Chondrocyte (in vitro differentiated cells): Measurements from ENCODE around the gene THADA. TPM values are rescaled to one million over a fixed set of nuclear protein-coding genes. Genes with fewer than 3 reads are reported as not detected.
"Not testable (repeated sequence)": the region's sequence is repeated elsewhere in the genome, so short reads cannot be mapped to it uniquely, and the experiment has no call there.

Experiments
- DNase-seq: peaks from one replicate; pipeline ENCODE4 v3.0.0; 2021; ENCODE audit warnings: mixed read lengths, low spot score
- H3K27ac Mint-ChIP-seq: one replicate; pipeline ENCODE4 v1.8.0; 2021; ENCODE audit warnings: mild to moderate bottlenecking, moderate library complexity, mixed read lengths; ENCODE audit not compliant: unreplicated experiment
- H3K27me3 Mint-ChIP-seq: 2 replicates; pipeline ENCODE4 v1.8.0; 2021; ENCODE audit warnings: low read depth, mixed read lengths
- H3K36me3 Mint-ChIP-seq: 2 replicates; pipeline ENCODE4 v1.8.0; 2021; ENCODE audit warnings: low read depth, mixed read lengths
- H3K4me1 Mint-ChIP-seq: 2 replicates; pipeline ENCODE4 v1.8.0; 2021; ENCODE audit warnings: low read depth, mild to moderate bottlenecking, mixed read lengths
- H3K4me3 Mint-ChIP-seq: one replicate; pipeline ENCODE4 v1.8.0; 2021; ENCODE audit warnings: mild to moderate bottlenecking, moderate library complexity, mixed read lengths; ENCODE audit not compliant: unreplicated experiment
- H3K9me3 Mint-ChIP-seq: 2 replicates; pipeline ENCODE4 v1.8.0; 2021; ENCODE audit warnings: low read depth, mixed read lengths
- total RNA-seq: library from RNA; stranded (reverse); gene quantifications from 3 replicates; pipeline ENCODE4 v1.2.1, GENCODE V29; 2021
- TF ChIP-seq, protein P1 (sequence below): fragments of 200-600 bp; sonication (generic); IDR thresholded peaks from 2 replicates; pipeline ENCODE4 v1.5.0; 2021; ENCODE audit warnings: antibody characterized with exemption, mild to moderate bottlenecking, moderate library complexity

THADA gene
- total RNA-seq, 1 donor from 2014 or later = 28.4 TPM

DNA sequence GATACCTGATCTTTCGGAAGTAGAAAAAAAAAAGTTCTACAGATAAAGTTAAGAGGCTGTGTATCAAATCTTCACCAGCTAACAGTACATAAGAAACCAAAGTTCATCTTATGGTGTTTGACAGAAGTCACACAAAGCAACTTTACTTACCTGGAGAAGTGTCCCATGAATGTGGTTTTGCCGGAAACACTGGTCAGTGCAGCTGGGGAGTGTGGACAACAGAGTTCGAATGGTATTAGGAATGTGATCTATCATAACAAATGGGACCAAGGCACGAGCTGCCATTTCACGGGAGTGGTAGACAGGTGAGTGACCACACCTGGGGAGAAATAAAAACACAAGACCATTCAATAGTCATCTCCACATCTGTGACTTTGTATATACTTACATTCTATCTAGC, 198.0 kb downstream of the THADA start:
- H3K27me3 Mint-ChIP-seq = no peaks in the 10 kb centered on the region
- H3K36me3 Mint-ChIP-seq = peaks cover 16% of the 10 kb centered on the region
- H3K9me3 Mint-ChIP-seq = no peaks in the 10 kb centered on the region
- no peak overlapping the region for H3K27ac Mint-ChIP-seq
- DNase-seq = no peak
- peaks cover 52% of the 10 kb centered on the region for H3K4me1 Mint-ChIP-seq
- TF ChIP-seq, protein P1, sequence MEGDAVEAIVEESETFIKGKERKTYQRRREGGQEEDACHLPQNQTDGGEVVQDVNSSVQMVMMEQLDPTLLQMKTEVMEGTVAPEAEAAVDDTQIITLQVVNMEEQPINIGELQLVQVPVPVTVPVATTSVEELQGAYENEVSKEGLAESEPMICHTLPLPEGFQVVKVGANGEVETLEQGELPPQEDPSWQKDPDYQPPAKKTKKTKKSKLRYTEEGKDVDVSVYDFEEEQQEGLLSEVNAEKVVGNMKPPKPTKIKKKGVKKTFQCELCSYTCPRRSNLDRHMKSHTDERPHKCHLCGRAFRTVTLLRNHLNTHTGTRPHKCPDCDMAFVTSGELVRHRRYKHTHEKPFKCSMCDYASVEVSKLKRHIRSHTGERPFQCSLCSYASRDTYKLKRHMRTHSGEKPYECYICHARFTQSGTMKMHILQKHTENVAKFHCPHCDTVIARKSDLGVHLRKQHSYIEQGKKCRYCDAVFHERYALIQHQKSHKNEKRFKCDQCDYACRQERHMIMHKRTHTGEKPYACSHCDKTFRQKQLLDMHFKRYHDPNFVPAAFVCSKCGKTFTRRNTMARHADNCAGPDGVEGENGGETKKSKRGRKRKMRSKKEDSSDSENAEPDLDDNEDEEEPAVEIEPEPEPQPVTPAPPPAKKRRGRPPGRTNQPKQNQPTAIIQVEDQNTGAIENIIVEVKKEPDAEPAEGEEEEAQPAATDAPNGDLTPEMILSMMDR = no peak
- H3K4me3 Mint-ChIP-seq = no peak overlapping the region

DNA sequence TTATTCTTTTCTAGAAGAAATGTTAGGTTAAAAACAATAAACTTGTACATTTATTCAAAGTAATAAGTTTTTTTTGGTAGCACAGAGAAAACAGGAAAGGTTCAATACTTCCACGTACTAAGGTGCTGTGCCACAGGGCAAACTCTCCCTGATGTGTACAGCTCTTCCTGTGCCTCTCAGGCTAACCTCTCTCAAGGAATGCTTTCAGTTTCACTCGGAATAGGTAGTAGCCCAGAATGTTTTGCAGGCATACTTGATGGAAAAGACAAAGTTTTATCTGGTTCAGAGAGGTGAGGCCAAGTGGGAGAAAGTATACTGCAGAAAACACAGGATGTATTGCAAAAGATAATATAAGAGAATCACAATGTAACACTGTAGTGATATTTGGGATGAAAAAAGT, 198.4 kb downstream of the THADA start:
- H3K27ac Mint-ChIP-seq = no peak overlapping the region

DNA sequence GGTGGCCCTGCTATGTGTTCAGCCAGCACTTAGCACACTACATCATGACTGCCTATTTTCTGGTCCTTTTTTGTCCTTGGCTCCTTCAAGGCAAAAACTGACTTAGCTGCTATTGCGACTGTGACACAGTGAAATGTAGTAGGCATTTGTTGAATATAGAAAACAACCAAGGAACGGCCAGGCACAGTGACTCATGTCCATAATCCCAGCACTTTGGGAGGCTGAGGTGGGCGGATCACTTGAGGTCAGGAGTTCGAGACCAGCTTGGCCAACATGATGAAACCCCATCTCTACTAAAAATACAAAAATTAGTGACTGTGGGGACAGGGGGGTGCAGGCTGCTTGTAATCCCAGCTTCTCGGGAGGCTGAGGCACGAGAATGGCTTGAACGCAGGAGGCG, 199.5 kb downstream of the THADA start:
- not testable (repeated sequence) for H3K9me3 Mint-ChIP-seq, H3K4me3 Mint-ChIP-seq, DNase-seq, H3K27me3 Mint-ChIP-seq
- Mint-ChIP-seq H3K4me1 (peaks cover 65% of the 10 kb centered on the region), H3K27ac (peak overlapping the region; percentile 45), H3K36me3 (peaks cover 16% of the 10 kb centered on the region)

More for the DNA sequence above, 198.4 kb downstream of the THADA start:
- Mint-ChIP-seq H3K4me1 (peaks cover 56% of the 10 kb centered on the region), H3K36me3 (peaks cover 16% of the 10 kb centered on the region), H3K9me3 (no peaks in the 10 kb centered on the region), H3K27me3 (no peaks in the 10 kb centered on the region), H3K4me3 (no peak overlapping the region)
- no peak for DNase-seq
- TF ChIP-seq, protein P1 = no peak

DNA sequence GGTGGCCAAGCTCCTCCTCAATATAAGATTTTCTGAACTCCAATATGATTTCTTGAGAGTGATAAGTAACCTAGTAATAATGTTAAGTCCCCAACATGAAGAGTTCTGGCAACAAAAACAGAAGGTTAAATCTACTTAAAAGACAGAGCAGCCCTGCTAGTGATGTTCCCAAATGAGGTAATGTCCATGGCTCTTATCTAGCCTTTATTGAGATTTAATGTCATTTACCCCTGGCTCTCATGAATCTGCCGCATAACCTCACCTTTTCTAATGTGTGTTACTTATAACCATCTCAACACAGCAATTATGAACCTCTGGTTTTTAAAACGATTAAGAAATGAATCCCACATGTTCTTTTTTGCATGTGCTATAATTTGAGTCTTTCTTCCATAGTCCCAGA, 201.9 kb downstream of the THADA start:
- no peak overlapping the region for H3K27ac Mint-ChIP-seq
- peaks cover 16% of the 10 kb centered on the region for H3K36me3 Mint-ChIP-seq
- H3K9me3 Mint-ChIP-seq = no peaks in the 10 kb centered on the region
- H3K4me1 Mint-ChIP-seq = peaks cover 65% of the 10 kb centered on the region
- H3K4me3 Mint-ChIP-seq = no peak overlapping the region
- TF ChIP-seq, protein P1 = no peak
- no peak for DNase-seq
- H3K27me3 Mint-ChIP-seq = no peaks in the 10 kb centered on the region

DNA sequence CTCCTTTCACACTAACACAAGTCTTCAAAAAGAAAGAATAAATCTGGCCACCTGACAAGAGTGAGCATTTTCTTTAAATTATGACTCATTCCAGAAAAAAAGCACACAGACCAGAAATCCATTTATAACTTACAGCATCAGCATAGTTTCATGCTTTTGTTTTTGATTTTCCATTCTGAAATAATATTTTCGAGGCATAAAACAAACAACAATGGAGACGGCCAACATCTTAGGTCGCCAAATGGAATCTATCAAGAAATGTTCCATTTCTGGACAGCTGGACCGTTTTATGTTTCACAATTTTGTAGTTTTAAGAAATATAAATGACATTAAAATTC, 204.0 kb downstream of the THADA start:
- Mint-ChIP-seq H3K4me3 (peak overlapping the region; percentile 23), H3K9me3 (no peaks in the 10 kb centered on the region), H3K36me3 (peaks cover 9% of the 10 kb centered on the region), H3K27ac (peak overlapping the region; percentile 85), H3K27me3 (no peaks in the 10 kb centered on the region), H3K4me1 (peaks cover 80% of the 10 kb centered on the region)
- TF ChIP-seq, protein P1 = no peak
- DNase-seq = no peak

DNA sequence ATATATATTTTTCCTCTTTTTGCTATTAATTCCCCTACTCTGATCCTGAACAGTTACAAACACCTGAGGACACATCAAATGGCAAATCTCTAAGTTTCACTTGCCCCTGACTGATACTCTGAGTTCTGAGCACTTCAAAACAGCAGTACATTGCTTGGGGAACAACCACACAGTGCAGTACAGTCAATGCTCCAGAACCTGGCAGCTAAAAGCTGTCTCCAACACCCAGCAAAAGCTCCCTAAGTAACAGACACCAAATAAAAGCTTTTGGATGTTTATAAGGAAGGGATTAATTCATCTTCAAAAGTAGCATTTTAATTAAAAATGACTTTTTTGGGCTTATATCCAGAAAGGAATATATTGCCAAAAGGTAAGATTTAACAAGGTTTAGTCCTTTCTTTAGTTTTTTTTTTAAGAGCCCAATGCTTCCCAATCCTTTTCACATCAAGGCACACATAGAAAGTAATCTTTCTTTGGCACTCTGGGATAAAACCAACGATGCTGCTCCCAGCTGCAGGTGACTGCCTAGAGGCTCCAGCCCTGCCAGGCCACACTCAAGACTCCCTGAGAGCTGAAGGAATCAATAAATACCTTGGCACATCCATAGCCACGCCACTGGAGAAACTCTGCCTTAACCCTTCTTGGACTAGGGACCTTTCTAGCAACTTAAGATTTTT, 204.5 kb downstream of the THADA start:
- Mint-ChIP-seq H3K36me3 (peaks cover 9% of the 10 kb centered on the region), H3K4me1 (peaks cover 82% of the 10 kb centered on the region), H3K4me3 (peak overlapping the region; percentile 23), H3K27ac (peak overlapping the region; percentile 85), H3K27me3 (no peaks in the 10 kb centered on the region), H3K9me3 (no peaks in the 10 kb centered on the region)
- no peak for DNase-seq
- TF ChIP-seq, protein P1 = no peak
